Measurements from ENCODE around the gene PLXNA2. TPM values are rescaled to one million over a fixed set of nuclear protein-coding genes. Genes with fewer than 3 reads are reported as not detected.

PLXNA2 gene
- total and polyA plus RNA-seq, 2 of the 8 experiments (the other 6 are each of a cell fraction or from before 2014, with no cell fraction given), result 0.33 to 1.5 TPM

GRCh38 chr1:208038303-208038702 lies 205.9 kb downstream of the PLXNA2 start:
- Histone ChIP-seq H3K4me2 (ENCODE audit: insufficient read depth in 1 of 2, low read depth in 2 of 2, low read length in 2 of 2) (no peak overlapping the region), H2BK15ac (ENCODE audit: low read length) (no peak overlapping the region), H3K79me1 (ENCODE audit: low read depth, low read length) (no peaks in the 10 kb centered on the region), H2BK5ac (ENCODE audit: low read depth, low read length) (no peak overlapping the region; the same call in 1 of the 2 replicates), H3K27me3 (replicated peaks in 1 of 4; ENCODE audit: control insufficient read depth in 3 of 4, extremely low read depth in 1 of 4, insufficient read depth in 3 of 4, low read length in 3 of 4) (no peaks in the 10 kb centered on the region), H3K23ac (ENCODE audit: insufficient read length) (no peak overlapping the region), H3K14ac (ENCODE audit: insufficient read length) (no peak overlapping the region), H3K9me3 (ENCODE audit: insufficient read depth in 2 of 2, low read depth in 1 of 2, low read length in 1 of 2) (no peaks in the 10 kb centered on the region), H4K91ac (replicated peaks; ENCODE audit: insufficient read length, low read length) (no peak overlapping the region), H2AFZ (ENCODE audit: low read length) (no peak overlapping the region), H4K5ac (ENCODE audit: insufficient read length, low read depth, low read length) (no peak overlapping the region), H3K4ac (replicated peaks; ENCODE audit: insufficient read length, low read depth, low read length) (no peak overlapping the region), H3K4me3 (ENCODE audit: extremely low read depth in 1 of 4, insufficient read depth in 2 of 4, low read depth in 3 of 4, low read length in 4 of 4) (no peak overlapping the region), H3K4me1 (replicated peaks in 1 of 4; ENCODE audit: control insufficient read depth in 3 of 4, insufficient read depth in 4 of 4, low read length in 3 of 4) (peaks cover 0 to 3% (median 0%) of the 10 kb centered on the region in 4 experiments; a peak in 1 of 7 replicates), H2BK12ac (ENCODE audit: low read depth, low read length) (no peak overlapping the region), H3K79me2 (ENCODE audit: control insufficient read depth in 1 of 2, insufficient read depth in 2 of 2, low read length in 2 of 2) (no peaks in the 10 kb centered on the region), H3K56ac (replicated peaks; ENCODE audit: insufficient read length, low read depth, low read length) (no peak overlapping the region), H4K8ac (ENCODE audit: extremely low read depth, insufficient read depth, low read length) (no peak overlapping the region), H4K20me1 (replicated peaks in 1 of 2; ENCODE audit: control insufficient read depth in 1 of 2, insufficient read depth in 2 of 2, low read length in 2 of 2) (no peaks in the 10 kb centered on the region), H3K9ac (replicated peaks in 1 of 4; ENCODE audit: extremely low read depth in 1 of 4, low read depth in 3 of 4, low read length in 3 of 4) (no peak overlapping the region), H3K36me3 (ENCODE audit: control insufficient read depth in 2 of 4, insufficient read depth in 4 of 4, low read length in 3 of 4) (no peaks in the 10 kb centered on the region), H2BK120ac (replicated peaks; ENCODE audit: low read depth, low read length) (no peak overlapping the region), H2BK20ac (ENCODE audit: low read length) (no peak overlapping the region), H3K18ac (ENCODE audit: extremely low read depth, low read length) (no peak overlapping the region), H2AK5ac (ENCODE audit: low read depth, low read length) (no peak overlapping the region), H3K23me2 (ENCODE audit: low read depth, low read length) (no peaks in the 10 kb centered on the region), H3K27ac (ENCODE audit: low read depth, low read length) (no peak overlapping the region)
- ChIA-PET CTCF (ENCODE audit: partially characterized antibody) (interaction anchor here (0.8 to 11.2 kb wide), 4 partner anchors 15 to 214 kb away, joined by 3 to 97 read pairs (median 7); no protein-coding TSS in a partner anchor), POLR2A (ENCODE audit: partially characterized antibody) (no interaction called here)
- FAIRE-seq (no peak), DNase-seq (ENCODE audit: low read depth in 1 of 2, low spot score in 2 of 2) (no peak)
- TF ChIP-seq BRCA1 (IDR thresholded peaks at IDR 0.05; ENCODE audit: low read depth, low read length) (no peak), RAD21 (IDR thresholded peaks at IDR 0.05 in 1 of 2, conservative IDR thresholded peaks at IDR 0.05 in 1 of 2; ENCODE audit: low read depth in 2 of 2, low read length in 2 of 2) (no peak), SAP30 (IDR thresholded peaks at IDR 0.05; ENCODE audit: insufficient read depth, insufficient replicate concordance, low read length) (no peak), KDM5A (IDR thresholded peaks at IDR 0.05; ENCODE audit: low read length) (no peak), EGR1 (IDR thresholded peaks at IDR 0.05; ENCODE audit: borderline replicate concordance, low read depth, low read length) (no peak), EP300 (IDR thresholded peaks at IDR 0.05; ENCODE audit: borderline replicate concordance in 1 of 2, low read depth in 2 of 2, low read length in 2 of 2) (no peak), SP1 (IDR thresholded peaks at IDR 0.05; ENCODE audit: low read depth, low read length) (no peak), GTF2F1 (IDR thresholded peaks at IDR 0.05; ENCODE audit: borderline replicate concordance, low read depth, low read length) (no peak), KDM1A (IDR thresholded peaks at IDR 0.05; ENCODE audit: borderline replicate concordance, low read length) (no peak), TAF1 (IDR thresholded peaks at IDR 0.05; ENCODE audit: low read depth, low read length) (no peak), RXRA (IDR thresholded peaks at IDR 0.05; ENCODE audit: insufficient read depth, low read depth, low read length) (no peak)
- WGBS, 2 experiments (ENCODE audit: extremely low coverage in 1 of 2, insufficient coverage in 1 of 2, insufficient read length in 1 of 2, insufficient replicate concordance in 2 of 2, low coverage in 1 of 2, low lambda C conversion rate in 2 of 2, missing lambda C conversion rate in 1 of 2), result 90% methylated on average over 11 of the region's 14 CpGs; no CpG with 5 or more reads in 1 of the 2 experiments
